GM18870 (cell line): ENCODE data around the gene SNX8.

Experiments
- ATAC-seq: cut with Tn5 transposase; IDR thresholded peaks from one replicate; pipeline ENCODE4 v1.9.1; 2021; ENCODE audit warnings: moderate library complexity; ENCODE audit not compliant: unreplicated experiment

The SNX8 gene

GRCh38 chr7:2224934-2225333 is 89.3 kb downstream of the SNX8 start:
- ATAC-seq, result no peak

- ATAC-seq, result no peak
Measured at GRCh38 chr7:2224491-2224928, 89.7 kb downstream of the SNX8 start.

GRCh38 chr7:2223321-2223720 is 90.9 kb downstream of the SNX8 start:
- no peak for ATAC-seq

- no peak for ATAC-seq
Measured at GRCh38 chr7:2222516-2222915, 91.7 kb downstream of the SNX8 start.

GRCh38 chr7:2220954-2221353 is 93.3 kb downstream of the SNX8 start:
- ATAC-seq, result no peak

- ATAC-seq, result no peak
Measured at GRCh38 chr7:2220506-2220905, 93.7 kb downstream of the SNX8 start.

- no peak for ATAC-seq
Measured at GRCh38 chr7:2220030-2220429, 94.2 kb downstream of the SNX8 start.

GRCh38 chr7:2219606-2220005 is 94.6 kb downstream of the SNX8 start:
- ATAC-seq, result no peak

GRCh38 chr7:2219136-2219535 is 95.1 kb downstream of the SNX8 start:
- ATAC-seq, result no peak

GRCh38 chr7:2218444-2218785 is 95.8 kb downstream of the SNX8 start:
- ATAC-seq, result no peak

GRCh38 chr7:2217716-2218443 is 96.4 kb downstream of the SNX8 start:
- ATAC-seq, result no peak

- ATAC-seq, result no peak
Measured at GRCh38 chr7:2217206-2217605, 97.0 kb downstream of the SNX8 start.

- no peak for ATAC-seq
Measured at GRCh38 chr7:2215851-2216250, 98.4 kb downstream of the SNX8 start.

- ATAC-seq, result no peak
Measured at GRCh38 chr7:2214636-2215035, 99.6 kb downstream of the SNX8 start.

GRCh38 chr7:2213551-2214215 is 100.6 kb downstream of the SNX8 start:
- ATAC-seq, result no peak

GRCh38 chr7:2212906-2213305 is 101.3 kb downstream of the SNX8 start:
- no peak for ATAC-seq

GRCh38 chr7:2211926-2212325 is 102.3 kb downstream of the SNX8 start:
- no peak for ATAC-seq

GRCh38 chr7:2211259-2211880 is 102.9 kb downstream of the SNX8 start:
- no peak for ATAC-seq

GRCh38 chr7:2210551-2211258 is 103.5 kb downstream of the SNX8 start:
- no peak for ATAC-seq

- ATAC-seq, result peak; percentile 28
Measured at GRCh38 chr7:2209961-2210323, 104.3 kb downstream of the SNX8 start.

- peak; percentile 62 for ATAC-seq
Measured at GRCh38 chr7:2209146-2209960, 104.9 kb downstream of the SNX8 start.
